Keratinocyte (primary cell): Measurements from ENCODE around the gene NUP160.

Source experiments
- CTCF ChIP-seq, 3 experiments: IDR thresholded peaks in 1 of 3; conservative IDR thresholded peaks in 1 of 3; optimal IDR thresholded peaks in 1 of 3; 2 replicates in 2 of 3; 3 replicates in 1 of 3; pipeline versions ENCODE3 to v1.5.1; 2011; ENCODE audit warnings: low read length in 3 of 3, mild to moderate bottlenecking in 3 of 3, moderate library complexity in 2 of 3, control low read depth in 1 of 3, inconsistent platforms in 1 of 3; ENCODE audit not compliant: insufficient read depth in 2 of 3; ENCODE audit errors: extremely low read depth in 1 of 3
- EZH2 ChIP-seq: IDR thresholded peaks from one replicate; pipeline ENCODE4 v1.6.1; 2012; ENCODE audit warnings: inconsistent platforms, mild to moderate bottlenecking, low read length, moderate library complexity

- no peak for TF ChIP-seq CTCF (optimal IDR thresholded peaks at IDR 0.05 in 1 of 3, IDR thresholded peaks at IDR 0.05 in 1 of 3, conservative IDR thresholded peaks at IDR 0.05 in 1 of 3; ENCODE audit: extremely low read depth in 1 of 3, insufficient read depth in 2 of 3, low read length in 3 of 3)
- no peak for TF ChIP-seq EZH2
Observed at GRCh38 chr11:47778878-47779483, 69.2 kb downstream of the NUP160 start.
